Measurements from ENCODE around the gene PTGDR. TPM values are rescaled to one million over a fixed set of nuclear protein-coding genes. Genes with fewer than 3 reads are reported as not detected.
A peak's percentile ranks its signal among the peaks of the same experiment; 100 is the strongest.

Gene PTGDR
- total RNA-seq, 1 donor from 2014 or later, result 0.15 TPM

GRCh38 chr14:52263190-52263589, 4.3 kb upstream of the PTGDR start:
- ATAC-seq (no peak), DNase-seq (ENCODE audit: low spot score) (no peak)

- ATAC-seq (no peak), DNase-seq (ENCODE audit: low spot score) (no peak)
Measured at GRCh38 chr14:52265253-52265652, 2.2 kb upstream of the PTGDR start.

GRCh38 chr14:52266179-52266578, 1.3 kb upstream of the PTGDR start:
- DNase-seq (ENCODE audit: low spot score), result no peak
- ATAC-seq, result no peak

GRCh38 chr14:52266782-52267181, 716 bp upstream of the PTGDR start:
- DNase-seq (ENCODE audit: low spot score), result no peak
- ATAC-seq, result no peak

- DNase-seq (ENCODE audit: low spot score) (no peak), ATAC-seq (no peak)
Measured at GRCh38 chr14:52268279-52269061, 972 bp downstream of the PTGDR start.

- ATAC-seq, result no peak
- no peak for DNase-seq (ENCODE audit: low spot score)
Measured at GRCh38 chr14:52269100-52269499, 1.6 kb downstream of the PTGDR start.

- no peak for ATAC-seq
- DNase-seq (ENCODE audit: low spot score), result no peak
Measured at GRCh38 chr14:52269982-52270381, 2.5 kb downstream of the PTGDR start.

GRCh38 chr14:52271538-52271937, 4.0 kb downstream of the PTGDR start:
- no peak for ATAC-seq

GRCh38 chr14:52272375-52272774, 4.9 kb downstream of the PTGDR start:
- DNase-seq (ENCODE audit: low spot score) (no peak), ATAC-seq (no peak)

More at GRCh38 chr14:52271538-52271937, 4.0 kb downstream of the PTGDR start:
- DNase-seq (ENCODE audit: low spot score), result no peak

- ATAC-seq (no peak), DNase-seq (ENCODE audit: low spot score) (no peak)
Measured at GRCh38 chr14:52275372-52275771, 7.9 kb downstream of the PTGDR start.

- DNase-seq (ENCODE audit: low spot score), result no peak
- ATAC-seq, result no peak
Measured at GRCh38 chr14:52277552-52277951, 10.1 kb downstream of the PTGDR start.

- ATAC-seq (no peak), DNase-seq (ENCODE audit: low spot score) (no peak)
Measured at GRCh38 chr14:52279408-52279807, 11.9 kb downstream of the PTGDR start.

GRCh38 chr14:52283099-52283498, 15.6 kb downstream of the PTGDR start:
- DNase-seq (ENCODE audit: low spot score), result no peak

GRCh38 chr14:52286661-52287649, 19.5 kb downstream of the PTGDR start:
- no peak for ATAC-seq

More at GRCh38 chr14:52283099-52283498, 15.6 kb downstream of the PTGDR start:
- ATAC-seq, result no peak

GRCh38 chr14:52296378-52296777, 28.9 kb downstream of the PTGDR start:
- ATAC-seq, result no peak

More at GRCh38 chr14:52286661-52287649, 19.5 kb downstream of the PTGDR start:
- no peak for DNase-seq (ENCODE audit: low spot score)

GRCh38 chr14:52298795-52299194, 31.3 kb downstream of the PTGDR start:
- DNase-seq (ENCODE audit: low spot score) (no peak), ATAC-seq (no peak)

More at GRCh38 chr14:52296378-52296777, 28.9 kb downstream of the PTGDR start:
- DNase-seq (ENCODE audit: low spot score), result no peak

- DNase-seq (ENCODE audit: low spot score), result no peak
- ATAC-seq, result peak; percentile 85
Measured at GRCh38 chr14:52299692-52300278, 32.3 kb downstream of the PTGDR start.

- no peak for DNase-seq (ENCODE audit: low spot score)
- ATAC-seq, result no peak
Measured at GRCh38 chr14:52303236-52303635, 35.7 kb downstream of the PTGDR start.

GRCh38 chr14:52304248-52304904, 36.9 kb downstream of the PTGDR start:
- ATAC-seq (no peak), DNase-seq (ENCODE audit: low spot score) (no peak)

GRCh38 chr14:52305014-52305413, 37.5 kb downstream of the PTGDR start:
- no peak for ATAC-seq
- DNase-seq (ENCODE audit: low spot score), result no peak

GRCh38 chr14:52307376-52307775, 39.9 kb downstream of the PTGDR start:
- ATAC-seq (no peak), DNase-seq (ENCODE audit: low spot score) (no peak)

Measured in left lobe of liver (tissue), 2 donors.